ENCODE measurements around the gene CILP. TPM values are rescaled to one million over a fixed set of nuclear protein-coding genes. Genes with fewer than 3 reads are reported as not detected.
"Not testable (repeated sequence)": the region's sequence is repeated elsewhere in the genome, so short reads cannot be mapped to it uniquely, and the experiment has no call there.

Gene CILP
- total RNA-seq, 1 experiment from 2014 or later, result not detected

DNA sequence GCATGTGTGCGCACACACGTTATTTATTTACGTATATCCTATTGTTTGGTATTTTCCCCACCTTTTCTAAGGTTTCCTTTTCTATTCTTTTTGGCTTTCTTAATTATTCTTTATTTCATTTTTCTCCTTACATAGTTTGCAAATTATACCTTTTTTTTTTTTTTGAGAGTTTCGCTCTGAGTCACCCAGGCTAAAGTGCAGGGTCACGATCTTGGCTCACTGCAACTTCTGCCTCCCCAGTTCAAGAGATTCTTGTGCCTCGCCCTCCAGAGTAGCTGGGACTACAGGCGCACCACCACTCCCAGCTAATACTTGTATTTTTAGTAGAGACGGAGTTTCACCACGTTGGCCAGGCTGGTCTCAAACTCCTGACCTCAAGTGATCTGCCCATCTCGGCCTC is 20.0 kb upstream of the CILP start:
- DNase-seq (ENCODE audit: low read depth, low spot score), result no peak
- in situ Hi-C loops (cut with HindIII; ENCODE audit: low pct_unique_long_range_greater_than_20kb, low sequenced_read_pairs), result no loop called here

DNA sequence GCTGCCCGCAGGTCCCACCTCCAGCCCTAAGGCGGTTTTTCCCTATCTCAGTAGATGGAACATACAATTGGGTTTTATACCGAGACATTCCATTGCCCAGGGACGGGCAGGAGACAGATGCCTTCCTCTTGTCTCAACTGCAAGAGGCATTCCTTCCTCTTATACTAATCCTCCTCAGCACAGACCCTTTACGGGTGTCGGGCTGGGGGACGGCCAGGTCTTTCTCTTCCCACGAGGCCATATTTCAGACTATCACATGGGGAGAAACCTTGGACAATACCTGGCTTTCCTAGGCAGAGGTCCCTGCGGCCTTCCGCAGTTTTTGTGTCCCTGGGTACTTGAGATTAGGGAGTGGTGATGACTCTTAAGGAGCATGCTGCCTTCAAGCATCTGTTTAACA is 15.6 kb upstream of the CILP start:
- in situ Hi-C loops (cut with HindIII; ENCODE audit: low pct_unique_long_range_greater_than_20kb, low sequenced_read_pairs); DNase-seq (ENCODE audit: low read depth, low spot score): not testable (repeated sequence)

DNA sequence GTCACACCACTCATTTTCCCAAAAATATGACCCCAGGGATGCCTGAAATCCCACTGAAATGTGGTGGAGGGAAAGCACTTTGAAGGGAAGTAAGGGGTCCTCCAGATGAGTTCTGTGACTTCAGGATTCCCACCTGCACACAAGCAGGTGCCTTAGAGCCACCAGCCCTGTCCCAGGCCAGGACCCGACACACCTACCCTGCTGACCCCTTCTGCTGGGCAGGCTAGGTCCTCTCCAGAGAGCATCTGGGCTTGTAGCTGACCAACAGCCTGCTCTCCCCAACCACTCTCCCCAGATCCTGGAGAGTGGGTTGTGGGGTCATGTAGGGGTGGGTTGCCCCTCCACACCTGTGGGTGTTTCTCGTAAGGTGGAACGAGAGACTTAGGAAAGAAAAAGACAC is 14.9 kb upstream of the CILP start:
- in situ Hi-C loops (cut with HindIII; ENCODE audit: low pct_unique_long_range_greater_than_20kb, low sequenced_read_pairs), result no loop called here

DNA sequence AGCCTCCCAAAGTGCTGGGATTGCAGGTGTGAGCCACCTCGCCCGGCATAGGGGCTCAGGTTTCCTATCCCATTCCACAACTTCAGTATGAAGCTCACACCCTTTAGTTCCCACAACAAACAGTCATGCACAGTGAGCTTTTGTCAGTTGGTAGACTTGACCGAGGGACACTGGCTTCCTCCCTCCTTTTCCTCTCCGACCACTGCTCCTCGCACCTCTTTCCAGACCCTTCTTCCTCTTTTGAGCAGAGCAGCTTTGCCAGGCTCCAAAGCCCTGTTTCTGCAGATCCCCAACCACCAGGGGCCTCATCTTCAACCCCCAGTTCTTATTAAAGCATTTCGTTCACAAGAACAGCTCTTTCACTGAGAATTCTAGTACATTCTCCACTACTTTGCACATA is 12.7 kb upstream of the CILP start:
- in situ Hi-C loops (cut with HindIII; ENCODE audit: low pct_unique_long_range_greater_than_20kb, low sequenced_read_pairs), result no loop called here

More for the DNA sequence above, 14.9 kb upstream of the CILP start:
- no peak for DNase-seq (ENCODE audit: low read depth, low spot score)

DNA sequence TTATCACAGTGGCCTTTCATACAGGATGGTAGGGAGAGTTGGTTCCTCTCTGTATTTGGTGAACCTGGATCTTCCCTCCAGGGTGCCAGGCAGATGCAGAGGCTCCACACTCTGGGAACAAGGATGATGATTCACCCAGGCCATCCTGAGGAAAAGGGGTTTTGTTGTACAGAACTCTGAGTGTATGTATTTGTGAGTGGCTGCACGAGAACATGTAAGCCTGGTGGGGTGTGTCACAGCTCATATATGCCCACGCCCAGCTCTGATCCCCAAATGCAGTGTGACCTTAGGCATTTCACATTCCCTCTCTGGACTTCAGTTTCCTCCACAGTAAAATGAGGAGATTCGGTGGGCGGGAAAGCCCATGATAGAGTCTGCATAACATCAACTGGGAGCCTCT is 11.6 kb upstream of the CILP start:
- no peak for DNase-seq (ENCODE audit: low read depth, low spot score)
- in situ Hi-C loops (cut with HindIII; ENCODE audit: low pct_unique_long_range_greater_than_20kb, low sequenced_read_pairs), result no loop called here

More for the DNA sequence above, 12.7 kb upstream of the CILP start:
- no peak for DNase-seq (ENCODE audit: low read depth, low spot score)

DNA sequence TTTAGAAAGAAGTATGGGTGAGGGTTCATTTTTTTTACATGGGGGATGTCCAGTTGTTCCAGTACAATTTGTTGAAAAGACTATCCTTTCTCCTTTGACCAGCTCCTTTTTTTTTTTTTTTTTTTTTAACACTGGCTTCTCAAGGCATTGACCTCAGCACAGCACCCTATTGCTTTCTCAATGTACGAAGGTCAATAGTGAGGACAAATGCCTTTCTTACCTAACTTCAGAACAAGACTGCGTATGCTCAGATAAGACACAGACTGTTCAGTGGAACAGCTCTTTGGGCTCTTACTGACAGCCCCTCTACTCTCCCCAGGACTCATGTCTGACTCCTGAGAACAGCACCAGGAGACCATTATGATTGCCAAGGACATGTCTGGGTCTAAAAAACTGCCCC is 10.4 kb upstream of the CILP start:
- in situ Hi-C loops (cut with HindIII; ENCODE audit: low pct_unique_long_range_greater_than_20kb, low sequenced_read_pairs), result no loop called here
- no peak for DNase-seq (ENCODE audit: low read depth, low spot score)

DNA sequence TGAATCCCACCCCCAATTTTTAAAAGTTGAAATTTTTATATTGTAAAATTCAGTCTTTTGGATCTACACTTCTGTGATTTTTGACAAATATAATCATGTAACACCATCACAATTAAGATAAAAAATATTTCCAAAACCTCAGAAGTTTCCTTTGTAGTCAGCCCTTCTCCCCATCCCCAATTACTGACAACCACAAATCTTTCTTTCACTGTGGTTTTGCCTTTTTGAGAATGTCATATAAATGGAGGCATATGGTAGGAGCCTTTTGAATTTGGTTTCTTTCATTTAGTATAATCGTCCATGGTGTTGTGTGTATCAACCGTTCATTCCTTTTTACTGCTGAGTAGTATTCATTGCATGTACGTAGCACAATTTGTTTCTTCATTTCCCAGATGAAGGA is 7.9 kb upstream of the CILP start:
- no peak for DNase-seq (ENCODE audit: low read depth, low spot score)
- in situ Hi-C loops (cut with HindIII; ENCODE audit: low pct_unique_long_range_greater_than_20kb, low sequenced_read_pairs), result no loop called here

DNA sequence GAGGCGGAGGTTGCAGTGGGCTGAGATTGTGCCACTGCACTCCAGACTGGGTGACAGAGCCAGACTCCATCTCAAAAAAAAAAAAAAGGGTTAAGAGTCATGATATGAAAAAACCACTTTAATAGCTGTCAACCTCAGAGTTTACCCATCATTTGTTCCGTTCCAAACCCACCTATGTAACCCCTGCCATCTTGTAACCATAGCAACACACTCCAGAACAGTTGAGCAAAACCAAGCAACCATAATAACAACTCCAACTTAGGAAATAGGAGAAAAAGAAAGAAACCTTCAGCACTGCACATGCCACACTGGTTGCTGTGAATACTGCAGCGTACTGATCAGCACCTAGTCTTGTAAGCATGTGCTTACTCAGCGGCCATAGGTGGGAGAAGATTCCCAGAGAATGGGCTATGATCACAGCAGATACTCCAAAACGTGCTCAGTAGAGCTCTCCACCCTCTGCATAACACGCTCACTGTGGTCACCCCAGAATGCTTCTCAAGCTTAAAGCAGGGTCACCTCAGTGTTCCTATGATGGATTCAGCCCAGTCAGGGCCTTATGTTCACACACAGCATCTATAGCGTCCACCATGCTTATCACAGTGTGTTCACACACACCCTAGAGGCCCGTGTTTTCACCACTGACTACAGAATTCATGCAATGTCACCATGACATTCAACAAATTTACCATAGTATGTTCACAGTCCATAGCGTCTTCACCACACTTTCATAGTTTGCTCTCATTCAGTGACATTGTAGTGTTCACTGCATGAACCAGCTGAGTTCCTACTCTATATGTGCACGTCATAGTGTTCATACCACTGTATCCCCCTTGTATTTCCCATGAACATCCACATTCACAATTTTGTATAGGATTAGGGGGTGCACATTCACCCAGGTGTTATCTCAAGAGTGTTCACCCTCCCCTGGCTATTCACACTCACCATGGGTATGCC is 6.5 kb upstream of the CILP start:
- in situ Hi-C loops (cut with HindIII; ENCODE audit: low pct_unique_long_range_greater_than_20kb, low sequenced_read_pairs), result no loop called here
- no peak for DNase-seq (ENCODE audit: low read depth, low spot score)

DNA sequence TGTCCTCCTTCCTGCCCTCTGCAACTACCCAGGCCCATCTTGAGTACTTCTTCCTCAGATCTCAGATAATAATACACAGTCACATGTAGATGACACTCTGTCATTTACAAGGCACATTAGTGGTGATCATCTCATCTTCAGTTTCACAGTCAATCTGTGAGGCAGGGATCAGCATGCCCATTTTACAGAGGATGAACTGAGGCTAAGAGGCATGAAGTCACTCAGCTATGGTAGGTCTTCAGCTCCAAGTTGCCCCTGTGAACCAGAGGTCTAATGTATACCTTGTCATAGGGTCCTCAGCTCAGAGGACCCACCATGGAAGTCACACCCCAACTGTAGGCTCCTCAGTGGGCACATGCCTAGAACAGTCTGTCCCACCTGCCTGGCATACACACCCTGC is 4.2 kb upstream of the CILP start:
- no peak for DNase-seq (ENCODE audit: low read depth, low spot score)
- in situ Hi-C loops (cut with HindIII; ENCODE audit: low pct_unique_long_range_greater_than_20kb, low sequenced_read_pairs), result no loop called here

DNA sequence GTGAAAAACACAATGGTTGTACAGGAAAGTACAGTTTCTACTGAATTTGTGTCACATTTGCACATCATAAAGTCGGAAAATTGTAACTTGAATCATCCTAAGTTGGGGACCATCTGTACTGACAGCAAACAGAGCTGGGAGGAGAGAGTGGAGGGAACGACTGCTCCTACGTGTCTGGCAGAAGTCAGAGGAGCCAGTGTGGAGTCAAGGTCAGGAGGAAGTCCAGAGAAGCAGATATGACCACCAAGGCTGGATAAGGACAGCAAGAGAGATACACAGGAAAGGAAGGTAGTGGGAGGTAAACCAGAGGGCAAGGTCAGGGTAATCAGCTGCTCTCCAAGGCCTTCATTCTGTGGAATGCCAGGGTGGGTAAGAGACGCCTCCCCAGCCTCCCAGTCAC is 2.7 kb upstream of the CILP start:
- in situ Hi-C loops (cut with HindIII; ENCODE audit: low pct_unique_long_range_greater_than_20kb, low sequenced_read_pairs), result no loop called here
- no peak for DNase-seq (ENCODE audit: low read depth, low spot score)

DNA sequence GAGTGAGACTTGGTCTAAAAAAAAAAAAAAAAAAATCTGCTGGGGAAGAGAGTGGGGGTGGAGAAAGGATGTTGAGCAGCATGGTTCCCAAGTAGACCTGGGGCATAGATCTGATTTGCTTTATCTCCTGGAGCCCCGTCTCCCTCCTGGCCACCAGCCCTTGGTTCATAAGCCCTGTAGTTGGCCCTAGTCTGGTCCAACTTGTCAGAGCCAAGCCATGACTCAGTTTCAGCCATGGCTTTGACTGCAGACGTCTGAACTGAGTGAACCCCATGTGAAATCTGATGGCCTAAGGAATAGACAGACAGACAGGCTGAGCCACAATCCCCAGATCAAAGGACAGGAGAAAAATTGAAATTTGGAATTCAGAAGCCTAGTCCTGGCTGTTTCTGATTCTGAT is 2.0 kb upstream of the CILP start:
- no peak for DNase-seq (ENCODE audit: low read depth, low spot score)
- in situ Hi-C loops (cut with HindIII; ENCODE audit: low pct_unique_long_range_greater_than_20kb, low sequenced_read_pairs), result no loop called here

DNA sequence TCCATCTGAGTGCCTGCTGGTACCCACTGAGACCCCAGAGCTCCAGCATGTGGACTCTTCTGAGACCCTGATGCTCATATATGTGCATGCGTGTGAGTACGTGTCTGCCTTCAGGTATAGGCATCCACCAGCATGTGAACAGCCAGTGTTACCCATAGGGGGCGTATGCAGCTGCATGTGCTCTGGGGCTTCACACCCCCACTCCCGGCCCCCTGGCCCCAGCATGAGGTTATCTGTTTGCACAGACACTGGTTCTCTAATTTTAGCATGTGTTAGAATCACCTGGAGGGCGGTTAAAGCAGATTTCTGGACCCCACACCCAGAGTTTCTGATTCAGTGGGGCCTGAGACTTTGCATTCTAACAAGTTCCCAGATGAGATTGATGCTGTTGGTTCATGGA is 824 bp upstream of the CILP start:
- in situ Hi-C loops (cut with HindIII; ENCODE audit: low pct_unique_long_range_greater_than_20kb, low sequenced_read_pairs), result no loop called here
- peak; percentile 66 for DNase-seq (ENCODE audit: low read depth, low spot score)

DNA sequence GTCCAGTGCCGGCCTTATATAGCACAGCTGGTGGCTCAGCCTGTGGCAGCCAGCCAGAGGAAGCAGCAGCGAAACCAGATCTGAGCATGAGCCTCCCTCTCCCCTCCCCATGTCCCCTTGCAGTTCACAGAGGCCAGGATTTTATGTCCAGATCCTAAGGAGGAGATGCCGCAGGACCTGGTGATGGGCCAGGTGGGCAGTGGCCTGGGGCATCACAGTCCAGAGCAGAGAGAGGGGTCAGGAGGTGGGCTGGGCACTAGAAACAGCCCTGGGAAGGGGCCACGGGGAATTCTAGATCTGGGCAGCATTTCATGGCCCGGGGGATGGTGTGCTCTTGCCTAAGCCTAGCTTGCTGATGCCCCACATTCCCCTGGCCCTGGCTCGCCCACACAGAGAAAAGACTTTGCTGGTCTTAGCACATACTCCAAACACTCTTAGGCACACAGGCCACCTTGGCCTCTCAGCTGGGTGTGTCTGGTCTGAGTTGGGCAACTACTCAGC is 259 bp upstream of the CILP start:
- DNase-seq (ENCODE audit: low read depth, low spot score), result no peak
- in situ Hi-C loops (cut with HindIII; ENCODE audit: low pct_unique_long_range_greater_than_20kb, low sequenced_read_pairs), result no loop called here

DNA sequence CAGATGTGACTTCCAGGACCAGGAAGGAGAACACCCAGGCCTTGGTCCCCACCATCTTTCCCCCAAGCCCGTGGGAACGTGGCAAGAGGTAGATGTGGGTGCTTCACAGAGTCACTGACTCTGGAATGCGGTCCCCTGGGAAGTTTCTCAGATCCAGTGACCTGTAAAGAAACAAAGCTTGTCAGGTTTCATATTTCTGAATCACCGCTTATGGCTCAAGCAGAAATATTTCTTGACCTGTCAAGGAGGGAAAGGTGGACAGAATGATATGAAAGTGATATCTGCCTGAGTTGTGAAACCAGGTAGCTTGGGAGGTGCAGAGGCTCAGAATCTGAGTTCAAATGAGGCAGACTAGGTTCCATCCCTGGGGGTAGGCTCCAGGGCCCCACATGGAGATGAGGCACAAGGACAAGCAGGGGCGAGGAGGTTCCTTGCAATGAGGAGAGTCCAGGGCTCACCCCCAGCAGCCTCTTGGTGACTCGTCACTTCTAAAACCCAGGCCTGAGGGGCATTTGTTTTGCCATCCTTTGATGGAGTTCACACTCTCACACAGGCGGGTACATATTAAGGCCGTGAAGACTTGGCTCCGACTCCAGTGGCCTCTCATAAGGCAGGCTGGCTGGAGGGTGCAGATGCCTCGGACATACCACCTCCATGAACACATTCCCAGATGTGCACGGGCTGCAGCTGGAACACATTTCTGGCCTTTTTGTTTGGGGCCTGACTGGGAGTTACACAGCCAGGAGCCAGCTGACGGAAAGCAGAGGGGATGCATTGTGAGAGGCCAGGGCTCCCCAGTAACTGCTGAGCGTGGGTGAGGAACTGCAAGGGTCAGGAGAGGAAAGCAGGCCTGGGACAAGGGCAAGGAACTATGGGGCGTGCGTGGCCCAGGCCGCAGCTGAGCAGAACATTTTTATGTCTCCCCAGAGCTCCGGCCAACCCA is 1.3 kb downstream of the CILP start:
- in situ Hi-C loops (cut with HindIII; ENCODE audit: low pct_unique_long_range_greater_than_20kb, low sequenced_read_pairs), result no loop called here
- no peak for DNase-seq (ENCODE audit: low read depth, low spot score)

DNA sequence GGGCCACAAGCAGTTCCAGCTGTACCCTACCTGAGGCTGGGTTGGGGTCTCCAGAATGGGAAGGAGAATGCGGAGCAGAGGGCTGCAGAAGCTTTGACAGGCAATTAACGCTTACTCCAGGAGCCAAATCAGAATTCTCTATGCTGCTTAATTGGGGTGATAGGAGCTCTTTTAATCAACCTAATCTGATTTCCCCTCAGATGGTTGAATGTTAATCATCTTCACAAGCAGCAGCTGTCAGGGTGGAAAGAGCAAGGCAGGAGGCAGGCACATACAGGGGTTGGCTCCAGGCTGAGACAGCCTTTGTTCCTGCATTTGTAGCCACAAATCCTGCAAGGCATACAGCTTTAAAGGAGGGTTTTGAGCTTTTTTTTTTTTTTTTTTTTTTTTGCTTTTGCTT is 2.6 kb downstream of the CILP start:
- no peak for DNase-seq (ENCODE audit: low read depth, low spot score)
- in situ Hi-C loops (cut with HindIII; ENCODE audit: low pct_unique_long_range_greater_than_20kb, low sequenced_read_pairs), result no loop called here

DNA sequence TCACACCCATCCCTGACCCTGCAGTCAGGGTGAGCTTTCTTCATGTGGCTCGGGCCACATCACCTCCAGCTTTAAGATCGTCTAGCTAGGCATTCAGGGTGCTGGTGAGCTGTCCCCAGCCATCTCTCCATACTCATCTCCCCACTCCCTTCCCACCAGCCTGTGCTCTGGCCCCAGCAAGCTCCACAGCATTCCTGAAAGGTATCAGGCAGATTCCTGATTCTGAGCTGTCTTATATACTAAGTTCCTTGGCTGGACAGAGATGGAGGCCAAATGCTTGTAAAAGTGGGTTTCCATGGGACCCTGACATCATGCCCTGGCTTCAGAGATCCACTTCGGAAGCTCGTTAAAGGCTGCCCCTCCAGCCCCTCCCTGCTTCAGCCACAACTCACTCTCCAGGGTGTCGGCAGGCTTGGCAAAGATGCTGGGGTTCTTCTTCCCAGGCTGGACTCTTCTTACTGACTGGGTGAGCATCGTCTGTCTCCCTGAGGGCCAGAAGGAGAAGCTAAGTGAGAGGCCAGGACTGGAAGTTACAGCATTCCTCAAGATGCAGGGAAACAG is 3.9 kb downstream of the CILP start:
- in situ Hi-C loops (cut with HindIII; ENCODE audit: low pct_unique_long_range_greater_than_20kb, low sequenced_read_pairs), result no loop called here

DNA sequence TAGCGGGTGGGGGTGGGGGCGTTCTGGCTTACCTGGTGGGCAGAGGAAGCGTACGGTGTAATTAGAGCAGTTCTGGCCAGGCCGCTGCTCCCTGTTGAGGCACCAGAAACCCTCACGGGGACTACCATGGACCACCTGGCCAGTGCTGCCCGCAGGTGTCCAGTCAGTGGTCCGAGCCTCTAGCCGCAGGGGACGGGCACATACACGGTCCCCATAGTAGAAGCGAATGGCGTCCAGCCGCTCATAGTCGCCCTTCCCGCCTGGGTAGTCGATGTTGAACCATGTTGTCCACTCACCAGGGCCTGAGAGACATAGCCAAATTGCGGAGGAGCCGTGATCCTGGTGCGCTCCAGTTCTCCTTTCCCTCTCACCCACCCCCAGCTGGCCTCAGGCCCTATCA is 4.5 kb downstream of the CILP start:
- in situ Hi-C loops (cut with HindIII; ENCODE audit: low pct_unique_long_range_greater_than_20kb, low sequenced_read_pairs), result no loop called here
- no peak for DNase-seq (ENCODE audit: low read depth, low spot score)

More for the DNA sequence above, 3.9 kb downstream of the CILP start:
- DNase-seq (ENCODE audit: low read depth, low spot score), result no peak

Measured in SK-MEL-5 (cell line).